ENCODE results near the gene WWOX. TPM values are rescaled to one million over a fixed set of nuclear protein-coding genes. Genes with fewer than 3 reads are reported as not detected.

Gene WWOX
- total RNA-seq, 2 experiments from 2014 or later = 19.1 to 23.7 TPM

DNA sequence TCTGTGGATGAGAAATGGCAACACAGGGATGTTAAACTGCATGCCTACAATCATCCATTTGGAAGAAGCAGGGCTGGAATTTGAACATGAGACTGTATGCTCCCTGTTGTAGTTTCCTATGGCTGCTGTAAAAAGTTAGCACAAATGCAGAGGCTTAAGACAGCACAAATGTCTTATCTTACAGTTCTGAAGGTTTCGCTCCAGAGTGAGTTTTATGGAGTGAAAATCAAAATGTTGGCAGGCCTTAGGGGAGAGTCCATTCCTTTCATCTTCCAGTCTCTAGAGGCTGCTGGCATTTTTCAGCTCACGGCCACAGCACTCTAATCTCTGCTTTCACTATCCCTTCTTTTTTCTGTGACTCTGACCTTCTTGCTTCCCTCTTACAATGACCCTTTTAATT, 660.1 kb downstream of the WWOX start:
- no peaks in the 10 kb centered on the region for H3K27me3 Mint-ChIP-seq
- H3K4me3 Mint-ChIP-seq = no peak overlapping the region
- H3K27ac Mint-ChIP-seq = no peak overlapping the region
- no peaks in the 10 kb centered on the region for H3K4me1 Mint-ChIP-seq (ENCODE audit: low read depth)
- TF ChIP-seq, protein P1, sequence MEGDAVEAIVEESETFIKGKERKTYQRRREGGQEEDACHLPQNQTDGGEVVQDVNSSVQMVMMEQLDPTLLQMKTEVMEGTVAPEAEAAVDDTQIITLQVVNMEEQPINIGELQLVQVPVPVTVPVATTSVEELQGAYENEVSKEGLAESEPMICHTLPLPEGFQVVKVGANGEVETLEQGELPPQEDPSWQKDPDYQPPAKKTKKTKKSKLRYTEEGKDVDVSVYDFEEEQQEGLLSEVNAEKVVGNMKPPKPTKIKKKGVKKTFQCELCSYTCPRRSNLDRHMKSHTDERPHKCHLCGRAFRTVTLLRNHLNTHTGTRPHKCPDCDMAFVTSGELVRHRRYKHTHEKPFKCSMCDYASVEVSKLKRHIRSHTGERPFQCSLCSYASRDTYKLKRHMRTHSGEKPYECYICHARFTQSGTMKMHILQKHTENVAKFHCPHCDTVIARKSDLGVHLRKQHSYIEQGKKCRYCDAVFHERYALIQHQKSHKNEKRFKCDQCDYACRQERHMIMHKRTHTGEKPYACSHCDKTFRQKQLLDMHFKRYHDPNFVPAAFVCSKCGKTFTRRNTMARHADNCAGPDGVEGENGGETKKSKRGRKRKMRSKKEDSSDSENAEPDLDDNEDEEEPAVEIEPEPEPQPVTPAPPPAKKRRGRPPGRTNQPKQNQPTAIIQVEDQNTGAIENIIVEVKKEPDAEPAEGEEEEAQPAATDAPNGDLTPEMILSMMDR (IDR thresholded peaks at IDR 0.05) = no peak
- intact Hi-C loops (cut with micrococcal nuclease) = no loop called here
- POLR2A ChIA-PET = interaction anchor here (1.2 kb wide), 1 partner anchor 13 kb away, joined by 3 read pairs; no protein-coding TSS in a partner anchor
- H3K9me3 Mint-ChIP-seq = peaks cover 8% of the 10 kb centered on the region
- H3K36me3 Mint-ChIP-seq (ENCODE audit: low read depth) = peaks cover 2% of the 10 kb centered on the region
- DNase-seq (no peak), ATAC-seq (no peak)
- CTCF ChIA-PET = interaction anchor here (1.2 kb wide), 1 partner anchor 53 kb away, joined by 3 read pairs; no protein-coding TSS in a partner anchor

DNA sequence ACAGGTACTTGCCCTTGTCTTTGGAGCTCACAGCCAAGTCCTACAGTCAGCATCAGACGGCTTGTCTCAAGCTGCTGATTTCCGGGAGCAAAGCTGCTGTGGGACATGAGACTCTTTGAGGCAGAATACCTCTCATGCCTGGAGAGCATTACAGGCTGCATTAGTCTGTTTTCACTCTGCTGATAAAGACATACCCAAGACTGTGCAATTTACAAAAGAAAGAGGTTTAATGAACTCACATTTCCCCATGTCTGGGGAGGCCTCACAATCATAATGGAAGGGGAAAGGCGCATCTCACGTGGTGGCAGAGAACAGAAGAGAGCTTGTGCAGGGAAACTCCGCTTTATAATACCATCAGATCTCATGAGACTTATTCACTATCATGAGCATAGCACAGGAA, 661.2 kb downstream of the WWOX start:
- peaks cover 8% of the 10 kb centered on the region for H3K9me3 Mint-ChIP-seq
- no peak overlapping the region for H3K27ac Mint-ChIP-seq
- no peaks in the 10 kb centered on the region for H3K27me3 Mint-ChIP-seq
- TF ChIP-seq, protein P1 (IDR thresholded peaks at IDR 0.05) = no peak
- H3K4me3 Mint-ChIP-seq = no peak overlapping the region
- CTCF ChIA-PET = interaction anchor here (1.2 to 2.3 kb wide), 2 partner anchors 10 to 54 kb away, joined by 3 to 9 read pairs; no protein-coding TSS in a partner anchor
- POLR2A ChIA-PET = interaction anchor here (1.2 kb wide), 1 partner anchor 14 kb away, joined by 3 read pairs; no protein-coding TSS in a partner anchor
- ATAC-seq (no peak), DNase-seq (no peak)
- peaks cover 1% of the 10 kb centered on the region for H3K4me1 Mint-ChIP-seq (ENCODE audit: low read depth)
- H3K36me3 Mint-ChIP-seq (ENCODE audit: low read depth) = no peaks in the 10 kb centered on the region
- intact Hi-C loops (cut with micrococcal nuclease) = no loop called here

DNA sequence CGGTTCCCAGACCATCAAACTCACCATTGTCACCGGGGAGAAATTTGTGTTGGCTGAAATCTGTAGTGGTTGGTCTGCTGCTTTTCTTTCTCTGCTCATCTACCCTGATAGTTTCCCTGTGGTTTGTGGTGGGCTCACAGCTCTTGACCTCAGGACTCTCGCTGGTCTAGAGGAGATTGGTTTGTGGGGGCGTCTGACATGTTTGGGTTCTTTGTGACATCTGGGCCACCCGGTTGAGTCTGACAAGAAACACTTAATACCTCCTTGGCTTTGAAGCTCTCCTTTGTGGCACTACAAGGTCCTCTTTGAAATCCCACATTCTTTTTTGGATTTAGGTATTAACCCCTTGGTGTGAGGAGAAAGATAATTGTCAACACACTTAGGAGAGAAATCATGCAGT, 662.0 kb downstream of the WWOX start:
- intact Hi-C loops (cut with micrococcal nuclease) = no loop called here
- TF ChIP-seq, protein P1 (IDR thresholded peaks at IDR 0.05) = no peak
- peak; percentile 79 for ATAC-seq
- no peak overlapping the region for H3K4me3 Mint-ChIP-seq
- H3K9me3 Mint-ChIP-seq = peaks cover 4% of the 10 kb centered on the region
- ChIA-PET CTCF (interaction anchor here (2.3 kb wide), 1 partner anchor 9 kb away, joined by 9 read pairs; no protein-coding TSS in a partner anchor), POLR2A (no interaction called here)
- H3K36me3 Mint-ChIP-seq (ENCODE audit: low read depth) = no peaks in the 10 kb centered on the region
- peaks cover 4% of the 10 kb centered on the region for H3K4me1 Mint-ChIP-seq (ENCODE audit: low read depth)
- no peaks in the 10 kb centered on the region for H3K27me3 Mint-ChIP-seq
- no peak overlapping the region for H3K27ac Mint-ChIP-seq
- DNase-seq = peak; percentile 65

DNA sequence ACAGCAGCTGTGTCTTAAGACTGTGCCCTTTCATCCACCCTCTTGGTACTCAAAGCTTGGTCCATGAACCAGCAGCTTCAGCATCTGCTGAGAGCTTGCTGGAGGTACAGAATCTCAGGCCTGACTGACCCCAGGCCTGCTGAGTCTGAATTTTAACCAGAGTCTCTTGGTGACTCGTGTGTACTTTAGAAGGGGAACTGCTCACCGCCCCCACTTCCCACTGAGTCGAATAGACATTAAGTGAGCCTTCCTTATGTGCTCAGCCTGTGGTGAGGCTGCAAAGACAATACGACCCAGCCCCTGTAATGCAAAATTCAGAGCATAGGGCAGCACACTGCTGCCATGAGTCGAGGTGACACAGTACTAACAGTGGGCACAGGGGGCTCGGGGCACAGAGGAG, 662.8 kb downstream of the WWOX start:
- CTCF ChIA-PET = interaction anchor here (2.3 kb wide), 1 partner anchor 8 kb away, joined by 9 read pairs; no protein-coding TSS in a partner anchor
- no peak overlapping the region for H3K27ac Mint-ChIP-seq
- H3K36me3 Mint-ChIP-seq (ENCODE audit: low read depth) = no peaks in the 10 kb centered on the region
- ATAC-seq = peak; percentile 72
- no peak overlapping the region for H3K4me3 Mint-ChIP-seq
- POLR2A ChIA-PET = no interaction called here
- intact Hi-C loops (cut with micrococcal nuclease) = no loop called here
- TF ChIP-seq, protein P1 (IDR thresholded peaks at IDR 0.05) = no peak
- no peaks in the 10 kb centered on the region for H3K27me3 Mint-ChIP-seq
- peaks cover 4% of the 10 kb centered on the region for H3K4me1 Mint-ChIP-seq (ENCODE audit: low read depth)
- H3K9me3 Mint-ChIP-seq = no peaks in the 10 kb centered on the region
- DNase-seq = peak; percentile 58

DNA sequence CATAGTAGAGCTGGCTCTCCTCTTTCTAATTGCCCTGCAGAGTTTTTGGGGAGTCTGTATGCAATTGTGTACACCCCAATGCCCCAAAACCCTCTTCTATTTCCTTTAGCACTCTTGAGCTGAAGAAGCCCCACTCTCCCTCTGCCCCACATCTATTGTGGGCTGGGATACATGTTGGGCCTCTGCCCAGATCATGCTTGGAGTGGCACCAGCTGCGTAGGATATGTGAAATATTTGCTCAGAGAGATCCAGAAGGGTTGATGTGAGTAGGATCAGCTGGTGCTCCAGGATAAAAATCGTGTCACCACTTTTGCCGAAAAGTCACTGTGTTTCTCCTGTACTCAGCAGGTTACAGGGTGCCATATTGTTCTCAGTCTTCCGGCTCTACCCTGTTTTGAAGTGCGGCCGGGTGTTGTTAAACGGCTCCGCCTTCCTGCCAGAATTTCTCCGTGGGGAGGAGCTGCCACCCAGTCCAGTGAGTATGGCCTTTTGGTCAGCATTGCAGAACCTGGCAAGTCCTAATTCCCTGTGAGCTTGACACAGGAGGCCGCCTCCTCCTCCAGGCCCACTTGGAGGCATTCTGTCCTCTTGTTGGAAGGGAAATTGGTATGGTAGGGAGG, 664.5 kb downstream of the WWOX start:
- Mint-ChIP-seq H3K4me1 (ENCODE audit: low read depth) (peaks cover 12% of the 10 kb centered on the region), H3K9me3 (no peaks in the 10 kb centered on the region), H3K27me3 (no peaks in the 10 kb centered on the region), H3K27ac (no peak overlapping the region), H3K4me3 (no peak overlapping the region), H3K36me3 (ENCODE audit: low read depth) (no peaks in the 10 kb centered on the region)
- intact Hi-C loops (cut with micrococcal nuclease) = no loop called here
- TF ChIP-seq, protein P1 (IDR thresholded peaks at IDR 0.05) = no peak
- DNase-seq (no peak), ATAC-seq (no peak)
- ChIA-PET POLR2A (no interaction called here), CTCF (no interaction called here)

All from activated CD8-positive, alpha-beta T cell treated with anti-CD3 and anti-CD28 coated beads for 36 hours (primary cell).